Esophagus muscularis mucosa (tissue), 4 donors: ENCODE data around the gene CCDC88C. TPM values are rescaled to one million over a fixed set of nuclear protein-coding genes. Genes with fewer than 3 reads are reported as not detected.

Experiments used
- DNase-seq: peaks from one replicate; pipeline ENCODE4 v3.0.0-alpha.2; 2017; ENCODE audit errors: extremely low spot score
- H3K27ac ChIP-seq, 4 donors: fragments of 200-600 bp; sonication (generic); replicated peaks in 1 of 4; 1 replicate in 3 of 4; 2 replicates in 1 of 4; pipeline ENCODE4 v1.5.1; 2016 to 2019; ENCODE audit warnings: mild to moderate bottlenecking in 1 of 4
- H3K27me3 ChIP-seq, 4 donors: fragments of 200-600 bp; sonication (generic); one replicate each; pipeline versions ENCODE4 v1.5.1 to v1.6.0; 2016 to 2019
- H3K36me3 ChIP-seq, 4 donors: fragments of 200-600 bp; sonication (generic); one replicate each; pipeline ENCODE4 v1.5.1; 2016 to 2019
- H3K4me1 ChIP-seq, 4 donors: fragments of 200-600 bp; sonication (generic); one replicate each; pipeline ENCODE4 v1.5.1; 2016 to 2019
- H3K4me3 ChIP-seq, 4 donors: fragments of 200-600 bp; sonication (generic); 1 replicate in 2 of 4; 2 replicates in 2 of 4; pipeline ENCODE4 v1.5.1; 2016 to 2019; ENCODE audit warnings: mild to moderate bottlenecking in 4 of 4, moderate library complexity in 1 of 4
- H3K9me3 ChIP-seq, 4 donors: fragments of 200-600 bp; sonication (generic); 1 replicate in 3 of 4; 2 replicates in 1 of 4; pipeline ENCODE4 v1.5.1; 2016 to 2019
- CTCF ChIP-seq, 3 experiments: fragments of 200-600 bp in 2 of 3; fragments of 450-650 bp in 1 of 3; sonication (generic) in 2 of 3; IDR thresholded peaks; one replicate each; pipeline ENCODE4 v1.5.1; 2017 to 2019; ENCODE audit warnings: antibody characterized with exemption in 3 of 3, mild to moderate bottlenecking in 2 of 3, moderate library complexity in 1 of 3
- EP300 ChIP-seq: sonication (generic); formaldehyde crosslinking; IDR thresholded peaks from one replicate; pipeline ENCODE4 v1.6.1; 2017; ENCODE audit warnings: antibody characterized with exemption
- POLR2A ChIP-seq: fragments of 450-650 bp; IDR thresholded peaks from one replicate; pipeline ENCODE4 v1.6.1; 2017; ENCODE audit warnings: antibody characterized with exemption, moderate library complexity, mild to moderate bottlenecking, low read depth
- POLR2AphosphoS5 ChIP-seq, 2 donors: sonication (generic); formaldehyde crosslinking; IDR thresholded peaks; one replicate each; pipeline ENCODE4 v1.6.1; 2017; ENCODE audit warnings: antibody characterized with exemption in 2 of 2
- WGBS: methylation state at CpG from one replicate; pipeline ENCODE4 v1.1.5; 2018; 5-methylcytosine and 5-hydroxymethylcytosine counted together
- intact Hi-C: fragments of 100-400 bp; cut with DNase I; formaldehyde crosslinking; loops from one replicate; pipeline ENCODE4 v1.15.1; 2023
- total RNA-seq, 4 donors: library from RNA; depleted of rRNA; stranded (reverse); fragments of >200 nt; gene quantifications; one replicate each; pipeline versions ENCODE4 v1.1.0 to v1.2.1, GENCODE V29; 2016

The CCDC88C gene
- total RNA-seq, 4 donors from 2014 or later: 4.2 to 6.3 (median 5.6) TPM

DNA sequence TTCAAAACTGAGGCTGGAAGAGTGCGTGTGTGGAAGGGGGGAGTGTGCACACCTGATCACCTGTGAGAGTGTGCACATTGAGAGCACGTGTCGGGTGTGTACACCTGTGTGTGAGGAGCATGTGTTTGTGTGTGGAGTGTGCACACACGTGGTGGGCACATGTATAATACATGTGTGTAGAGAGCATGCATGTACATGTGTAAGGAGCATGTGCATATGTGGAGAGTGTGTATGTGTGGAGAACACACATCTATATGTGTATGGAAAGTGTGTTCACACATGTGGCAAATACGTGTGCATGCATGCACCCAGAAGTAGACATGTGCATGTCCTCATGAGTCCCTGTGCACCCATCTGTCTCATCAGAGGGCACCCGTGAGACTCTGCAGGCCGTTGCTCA lies 110.0 kb downstream of the CCDC88C start:
- Histone ChIP-seq H3K27me3 (no peaks in the 10 kb centered on the region), H3K4me3 (no peak overlapping the region), H3K4me1 (peaks cover 5 to 12% (median 7%) of the 10 kb centered on the region in 4 donors), H3K9me3 (no peaks in the 10 kb centered on the region), H3K36me3 (peaks cover 0 to 30% (median 18%) of the 10 kb centered on the region in 4 donors), H3K27ac (no peak overlapping the region)
- TF ChIP-seq POLR2AphosphoS5 (IDR thresholded peaks at IDR 0.05) (no peak), POLR2A (no peak), CTCF (IDR thresholded peaks at IDR 0.05) (no peak), EP300 (no peak)
- WGBS: 95% methylated on average over 7 of the region's 7 CpGs
- no peak for DNase-seq
- intact Hi-C loops: no loop called here

GRCh38 chr14:91307046-91307445 lies 110.6 kb downstream of the CCDC88C start:
- no peak for DNase-seq
- H3K27ac ChIP-seq: no peak overlapping the region
- TF ChIP-seq EP300 (no peak), CTCF (IDR thresholded peaks at IDR 0.05) (no peak), POLR2AphosphoS5 (IDR thresholded peaks at IDR 0.05) (no peak), POLR2A (no peak)
- H3K4me1 ChIP-seq: peaks cover 5 to 13% (median 7%) of the 10 kb centered on the region in 4 donors
- no peaks in the 10 kb centered on the region for H3K27me3 ChIP-seq
- no peak overlapping the region for H3K4me3 ChIP-seq
- H3K9me3 ChIP-seq: no peaks in the 10 kb centered on the region
- whole genome bisulfite sequencing: 99% methylated on average over 7 of the region's 12 CpGs
- intact Hi-C loops: no loop called here
- peaks cover 0 to 30% (median 18%) of the 10 kb centered on the region in 4 donors for H3K36me3 ChIP-seq

GRCh38 chr14:91306547-91306946 lies 111.1 kb downstream of the CCDC88C start:
- DNase-seq: no peak
- H3K4me3 ChIP-seq: no peak overlapping the region
- H3K27me3 ChIP-seq: no peaks in the 10 kb centered on the region
- WGBS: 88% methylated on average over 3 of the region's 3 CpGs
- intact Hi-C loops: no loop called here
- peaks cover 0 to 30% (median 18%) of the 10 kb centered on the region in 4 donors for H3K36me3 ChIP-seq
- H3K27ac ChIP-seq: no peak overlapping the region
- no peaks in the 10 kb centered on the region for H3K9me3 ChIP-seq
- H3K4me1 ChIP-seq: peaks cover 5 to 13% (median 7%) of the 10 kb centered on the region in 4 donors
- no peak for TF ChIP-seq CTCF (IDR thresholded peaks at IDR 0.05)

DNA sequence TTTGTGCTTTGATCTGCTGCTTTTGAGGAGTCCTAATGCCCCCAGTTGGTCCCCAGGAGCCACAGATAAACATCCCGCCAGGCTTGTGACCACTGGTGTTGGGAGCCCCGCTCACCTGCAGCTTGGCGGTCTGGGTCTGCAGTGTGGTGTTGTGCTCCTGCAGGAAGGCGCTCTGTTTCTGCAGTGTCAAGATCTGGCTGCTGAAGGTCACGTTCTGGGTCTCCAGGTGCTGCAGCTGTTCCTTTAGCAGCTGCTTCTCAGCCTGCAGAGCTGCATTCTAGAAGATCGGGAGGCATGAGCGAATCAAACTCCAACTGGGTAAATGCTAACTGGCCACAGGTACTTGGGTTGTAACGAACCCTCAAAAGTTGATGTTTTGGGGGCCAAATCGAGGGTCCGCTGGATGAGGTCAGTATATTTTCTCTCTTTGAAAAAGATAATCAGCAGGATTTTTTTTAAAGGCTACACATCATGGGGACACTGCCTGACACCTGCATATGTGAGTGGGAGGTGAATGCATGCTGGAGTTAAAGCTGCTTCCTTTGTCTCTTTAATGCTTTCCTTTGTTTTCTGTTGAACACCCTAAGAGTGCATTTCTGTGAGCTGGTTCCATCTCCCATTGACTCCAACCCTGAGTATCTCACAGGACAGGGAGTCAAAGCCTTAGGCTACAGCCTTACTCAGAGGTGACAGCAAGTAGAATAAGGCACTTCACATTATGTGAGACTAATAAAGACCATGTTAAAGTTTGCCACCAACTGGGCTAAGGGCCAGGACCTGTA lies 111.8 kb downstream of the CCDC88C start:
- 96% methylated on average over 10 of the region's 10 CpGs for WGBS
- peaks cover 5 to 13% (median 7%) of the 10 kb centered on the region in 4 donors for H3K4me1 ChIP-seq
- intact Hi-C loops: no loop called here
- H3K9me3 ChIP-seq: no peaks in the 10 kb centered on the region
- TF ChIP-seq POLR2A: no peak
- TF ChIP-seq POLR2AphosphoS5 (IDR thresholded peaks at IDR 0.05): no peak
- no peak for TF ChIP-seq EP300
- no peak for TF ChIP-seq CTCF (IDR thresholded peaks at IDR 0.05)
- H3K4me3 ChIP-seq: no peak overlapping the region
- peaks cover 0 to 33% (median 17%) of the 10 kb centered on the region in 4 donors for H3K36me3 ChIP-seq
- H3K27ac ChIP-seq: no peak overlapping the region
- H3K27me3 ChIP-seq: no peaks in the 10 kb centered on the region
- no peak for DNase-seq

- peaks cover 0 to 33% (median 17%) of the 10 kb centered on the region in 4 donors for H3K36me3 ChIP-seq
- peaks cover 5 to 18% (median 9%) of the 10 kb centered on the region in 4 donors for H3K4me1 ChIP-seq
- no peak overlapping the region for H3K27ac ChIP-seq
- 85% methylated on average over 18 of the region's 18 CpGs for WGBS
- no peak overlapping the region for H3K4me3 ChIP-seq
- DNase-seq: no peak
- intact Hi-C loops: no loop called here
- TF ChIP-seq EP300: no peak
- no peak for TF ChIP-seq POLR2AphosphoS5 (IDR thresholded peaks at IDR 0.05)
- no peak for TF ChIP-seq POLR2A
- no peak for TF ChIP-seq CTCF (IDR thresholded peaks at IDR 0.05)
- H3K27me3 ChIP-seq: no peaks in the 10 kb centered on the region
- no peaks in the 10 kb centered on the region for H3K9me3 ChIP-seq
Observed at GRCh38 chr14:91303924-91304229, 113.7 kb downstream of the CCDC88C start.
